ENCODE measurements around the gene ATP11A.
"Not testable (repeated sequence)": the region's sequence is repeated elsewhere in the genome, so short reads cannot be mapped to it uniquely, and the experiment has no call there.

ATP11A gene

GRCh38 chr13:112692586-112692985, 2.7 kb downstream of the ATP11A start:
- DNase-seq (ENCODE audit: low read depth) = no peak

GRCh38 chr13:112693831-112694497, 4.1 kb downstream of the ATP11A start:
- peak; percentile 32 for DNase-seq (ENCODE audit: low read depth)

- no peak for DNase-seq (ENCODE audit: low read depth)
These were observed 5.3 kb downstream of the ATP11A start for GRCh38 chr13:112695121-112695520.

- no peak for DNase-seq (ENCODE audit: low read depth)
These were observed 6.4 kb downstream of the ATP11A start for GRCh38 chr13:112696001-112696868.

- no peak for DNase-seq (ENCODE audit: low read depth)
These were observed 7.1 kb downstream of the ATP11A start for GRCh38 chr13:112696869-112697465.

GRCh38 chr13:112697756-112698655, 8.2 kb downstream of the ATP11A start:
- no peak for DNase-seq (ENCODE audit: low read depth)

- DNase-seq (ENCODE audit: low read depth) = no peak
These were observed 9.6 kb downstream of the ATP11A start for GRCh38 chr13:112699322-112699918.

- no peak for DNase-seq (ENCODE audit: low read depth)
These were observed 10.6 kb downstream of the ATP11A start for GRCh38 chr13:112700291-112701060.

- no peak for DNase-seq (ENCODE audit: low read depth)
These were observed 12.6 kb downstream of the ATP11A start for GRCh38 chr13:112702341-112702985.

GRCh38 chr13:112702986-112703379, 13.1 kb downstream of the ATP11A start:
- no peak for DNase-seq (ENCODE audit: low read depth)

- no peak for DNase-seq (ENCODE audit: low read depth)
These were observed 13.8 kb downstream of the ATP11A start for GRCh38 chr13:112703449-112704284.

GRCh38 chr13:112704308-112705145, 14.7 kb downstream of the ATP11A start:
- DNase-seq (ENCODE audit: low read depth) = no peak

GRCh38 chr13:112705286-112705685, 15.4 kb downstream of the ATP11A start:
- DNase-seq (ENCODE audit: low read depth) = no peak

- DNase-seq (ENCODE audit: low read depth) = no peak
These were observed 16.3 kb downstream of the ATP11A start for GRCh38 chr13:112706171-112706570.

GRCh38 chr13:112708560-112709240, 18.9 kb downstream of the ATP11A start:
- no peak for DNase-seq (ENCODE audit: low read depth)

GRCh38 chr13:112709316-112709715, 19.5 kb downstream of the ATP11A start:
- not testable (repeated sequence) for DNase-seq (ENCODE audit: low read depth)
